HL-60 (cell line): ENCODE measurements around the gene PSTPIP1.

ENCODE experiments used
- GABPA ChIP-seq: IDR thresholded peaks from 2 replicates; pipeline ENCODE4 v1.6.1; 2012; ENCODE audit warnings: low read depth
- POLR2AphosphoS5 ChIP-seq: IDR thresholded peaks from 2 replicates; pipeline ENCODE4 v1.6.1; 2012; ENCODE audit warnings: low read depth
- TF ChIP-seq, protein P1 (sequence below): IDR thresholded peaks from one replicate; pipeline ENCODE4 v1.5.1; 2011; ENCODE audit warnings: low read length, control low read depth, inconsistent platforms; ENCODE audit not compliant: insufficient read depth

DNA sequence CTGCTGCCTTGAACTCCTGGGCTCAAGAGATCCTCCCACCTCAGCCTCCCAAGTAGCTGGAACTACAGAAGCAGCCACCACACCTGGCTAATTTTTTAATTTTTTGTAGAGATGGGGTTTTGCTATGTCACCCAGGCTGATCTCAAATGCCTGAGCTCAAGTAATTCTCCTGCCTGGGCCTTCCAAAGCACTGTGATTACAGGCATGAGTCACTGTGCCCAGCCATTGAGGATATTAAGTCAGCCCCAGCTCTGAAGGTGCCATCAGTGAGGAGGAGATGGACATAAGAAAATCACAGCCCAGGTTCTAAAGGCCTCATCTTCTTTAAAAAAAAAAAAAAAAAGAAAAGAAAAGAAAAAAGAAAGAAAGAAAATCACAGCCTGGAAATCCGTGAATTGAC, 26.6 kb upstream of the PSTPIP1 start:
- TF ChIP-seq, protein P1, sequence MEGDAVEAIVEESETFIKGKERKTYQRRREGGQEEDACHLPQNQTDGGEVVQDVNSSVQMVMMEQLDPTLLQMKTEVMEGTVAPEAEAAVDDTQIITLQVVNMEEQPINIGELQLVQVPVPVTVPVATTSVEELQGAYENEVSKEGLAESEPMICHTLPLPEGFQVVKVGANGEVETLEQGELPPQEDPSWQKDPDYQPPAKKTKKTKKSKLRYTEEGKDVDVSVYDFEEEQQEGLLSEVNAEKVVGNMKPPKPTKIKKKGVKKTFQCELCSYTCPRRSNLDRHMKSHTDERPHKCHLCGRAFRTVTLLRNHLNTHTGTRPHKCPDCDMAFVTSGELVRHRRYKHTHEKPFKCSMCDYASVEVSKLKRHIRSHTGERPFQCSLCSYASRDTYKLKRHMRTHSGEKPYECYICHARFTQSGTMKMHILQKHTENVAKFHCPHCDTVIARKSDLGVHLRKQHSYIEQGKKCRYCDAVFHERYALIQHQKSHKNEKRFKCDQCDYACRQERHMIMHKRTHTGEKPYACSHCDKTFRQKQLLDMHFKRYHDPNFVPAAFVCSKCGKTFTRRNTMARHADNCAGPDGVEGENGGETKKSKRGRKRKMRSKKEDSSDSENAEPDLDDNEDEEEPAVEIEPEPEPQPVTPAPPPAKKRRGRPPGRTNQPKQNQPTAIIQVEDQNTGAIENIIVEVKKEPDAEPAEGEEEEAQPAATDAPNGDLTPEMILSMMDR: no peak
- TF ChIP-seq GABPA: no peak
- no peak for TF ChIP-seq POLR2AphosphoS5
